ENCODE data around the gene STEAP1B.
"Not testable (repeated sequence)": the region's sequence is repeated elsewhere in the genome, so short reads cannot be mapped to it uniquely, and the experiment has no call there.

Gene STEAP1B

GRCh38 chr7:22443370-22444180 lies 56.4 kb downstream of the STEAP1B start:
- no peak for DNase-seq (ENCODE audit: low read depth)
- TF ChIP-seq CTCF (IDR thresholded peaks at IDR 0.05; ENCODE audit: low read depth, low read length) = no peak
- no peak for TF ChIP-seq MYC (IDR thresholded peaks at IDR 0.05; ENCODE audit: low read depth, low read length)
- TF ChIP-seq MAX (IDR thresholded peaks at IDR 0.05; ENCODE audit: low read depth, low read length) = no peak
- TF ChIP-seq POLR2A (IDR thresholded peaks at IDR 0.05; ENCODE audit: extremely low read depth, insufficient read length) = no peak
- no peak overlapping the region for H3K4me3 ChIP-seq (ENCODE audit: low read depth, low read length)

GRCh38 chr7:22442882-22443369 lies 57.1 kb downstream of the STEAP1B start:
- no peak for TF ChIP-seq POLR2A (IDR thresholded peaks at IDR 0.05; ENCODE audit: extremely low read depth, insufficient read length)
- no peak overlapping the region for H3K4me3 ChIP-seq (ENCODE audit: low read depth, low read length)
- no peak for DNase-seq (ENCODE audit: low read depth)

- no peak for TF ChIP-seq MAX (IDR thresholded peaks at IDR 0.05; ENCODE audit: low read depth, low read length)
- DNase-seq (ENCODE audit: low read depth) = no peak
- H3K4me3 ChIP-seq (ENCODE audit: low read depth, low read length) = no peak overlapping the region
Observed at GRCh38 chr7:22442187-22442881, 57.7 kb downstream of the STEAP1B start.

GRCh38 chr7:22441157-22441556 lies 58.8 kb downstream of the STEAP1B start:
- TF ChIP-seq MYC (IDR thresholded peaks at IDR 0.05; ENCODE audit: low read depth, low read length) (no peak), CTCF (IDR thresholded peaks at IDR 0.05; ENCODE audit: low read depth, low read length) (no peak), POLR2A (IDR thresholded peaks at IDR 0.05; ENCODE audit: extremely low read depth, insufficient read length) (no peak), MAX (IDR thresholded peaks at IDR 0.05; ENCODE audit: low read depth, low read length) (no peak)
- no peak overlapping the region for H3K4me3 ChIP-seq (ENCODE audit: low read depth, low read length)
- DNase-seq (ENCODE audit: low read depth) = no peak

- TF ChIP-seq MYC (IDR thresholded peaks at IDR 0.05; ENCODE audit: low read depth, low read length) (no peak), CTCF (IDR thresholded peaks at IDR 0.05; ENCODE audit: low read depth, low read length) (no peak), POLR2A (IDR thresholded peaks at IDR 0.05; ENCODE audit: extremely low read depth, insufficient read length) (no peak), MAX (IDR thresholded peaks at IDR 0.05; ENCODE audit: low read depth, low read length) (no peak)
- no peak for DNase-seq (ENCODE audit: low read depth)
- H3K4me3 ChIP-seq (ENCODE audit: low read depth, low read length) = no peak overlapping the region
Observed at GRCh38 chr7:22438994-22439393, 61.0 kb downstream of the STEAP1B start.

GRCh38 chr7:22436552-22436951 lies 63.4 kb downstream of the STEAP1B start:
- not testable (repeated sequence) for H3K4me3 ChIP-seq (ENCODE audit: low read depth, low read length); DNase-seq (ENCODE audit: low read depth)

- no peak overlapping the region for H3K4me3 ChIP-seq (ENCODE audit: low read depth, low read length)
- no peak for TF ChIP-seq POLR2A (IDR thresholded peaks at IDR 0.05; ENCODE audit: extremely low read depth, insufficient read length)
- no peak for DNase-seq (ENCODE audit: low read depth)
Observed at GRCh38 chr7:22435720-22436119, 64.3 kb downstream of the STEAP1B start.

GRCh38 chr7:22435105-22435504 lies 64.9 kb downstream of the STEAP1B start:
- H3K4me3 ChIP-seq (ENCODE audit: low read depth, low read length) = no peak overlapping the region
- DNase-seq (ENCODE audit: low read depth) = no peak

More at GRCh38 chr7:22435105-22435504, 64.9 kb downstream of the STEAP1B start:
- TF ChIP-seq CTCF (IDR thresholded peaks at IDR 0.05; ENCODE audit: low read depth, low read length) (no peak), POLR2A (IDR thresholded peaks at IDR 0.05; ENCODE audit: extremely low read depth, insufficient read length) (no peak), MYC (IDR thresholded peaks at IDR 0.05; ENCODE audit: low read depth, low read length) (no peak), MAX (IDR thresholded peaks at IDR 0.05; ENCODE audit: low read depth, low read length) (no peak)
